Breast epithelium (tissue), 3 donors: Measurements from ENCODE around the gene FAM240A.

Source experiments
- CTCF ChIP-seq, 3 donors: fragments of 450-650 bp; IDR thresholded peaks; one replicate each; pipeline ENCODE4 v1.5.1; 2016 to 2017; ENCODE audit warnings: antibody characterized with exemption in 3 of 3, mild to moderate bottlenecking in 3 of 3, moderate library complexity in 3 of 3
- POLR2A ChIP-seq: fragments of 450-650 bp; IDR thresholded peaks from one replicate; pipeline ENCODE4 v1.6.1; 2016; ENCODE audit warnings: antibody characterized with exemption, mild to moderate bottlenecking, moderate library complexity
- POLR2AphosphoS5 ChIP-seq, 3 donors: sonication (generic); formaldehyde crosslinking; IDR thresholded peaks; one replicate each; pipeline ENCODE4 v1.6.1; 2017; ENCODE audit warnings: antibody characterized with exemption in 3 of 3

DNA sequence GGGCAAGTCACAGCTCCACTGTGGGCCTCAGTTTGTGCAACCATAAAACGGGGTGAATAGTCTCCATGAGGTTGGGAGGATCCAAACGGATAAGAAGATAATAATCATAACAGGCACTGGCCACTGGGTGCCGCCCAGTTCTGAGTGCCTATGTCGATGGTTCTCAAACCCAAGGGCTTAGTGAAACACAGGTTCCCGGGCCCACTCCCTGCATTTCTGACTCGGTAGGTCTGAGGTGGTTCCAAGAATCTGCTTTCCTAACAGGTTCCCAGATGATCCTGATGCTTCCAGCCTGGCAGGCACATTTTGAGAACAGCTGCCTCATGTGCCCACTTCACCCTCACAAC is 60.0 kb downstream of the FAM240A start:
- TF ChIP-seq CTCF (IDR thresholded peaks at IDR 0.05) (no peak), POLR2A (no peak), POLR2AphosphoS5 (IDR thresholded peaks at IDR 0.05) (no peak)
